Endodermal cell (in vitro differentiated cells): ENCODE data around the gene GEMIN5. TPM values are rescaled to one million over a fixed set of nuclear protein-coding genes. Genes with fewer than 3 reads are reported as not detected.
A peak's percentile ranks its signal among the peaks of the same experiment; 100 is the strongest.

Experiments
- DNase-seq: peaks from one replicate; pipeline ENCODE4 v3.0.0-alpha.2; 2017
- H3K27ac ChIP-seq: 2 replicates; pipeline ENCODE4 v1.5.1; 2013; ENCODE audit warnings: mild to moderate bottlenecking, low read depth, low read length, moderate library complexity
- H3K27me3 ChIP-seq: 2 replicates; pipeline ENCODE4 v1.6.1; 2013; ENCODE audit warnings: mild to moderate bottlenecking, low read length, moderate library complexity; ENCODE audit not compliant: insufficient read depth, control insufficient read depth, poor library complexity, severe bottlenecking
- H3K36me3 ChIP-seq: 2 replicates; pipeline ENCODE4 v1.7.0; 2013; ENCODE audit warnings: mild to moderate bottlenecking, low read length, moderate library complexity; ENCODE audit not compliant: control insufficient read depth, insufficient read depth
- H3K4me1 ChIP-seq: one replicate; pipeline ENCODE4 v1.7.0; 2013; ENCODE audit warnings: low read length; ENCODE audit not compliant: control insufficient read depth, insufficient read depth
- H3K4me3 ChIP-seq: 2 replicates; pipeline ENCODE4 v1.5.1; 2013; ENCODE audit warnings: mild to moderate bottlenecking, low read length, moderate library complexity
- H3K9ac ChIP-seq: 2 replicates; pipeline ENCODE4 v1.6.1; 2013; ENCODE audit warnings: mild to moderate bottlenecking, low read length, moderate library complexity; ENCODE audit not compliant: poor library complexity, severe bottlenecking; ENCODE audit errors: extremely low read depth
- H3K9me3 ChIP-seq: 2 replicates; pipeline ENCODE4 v1.6.1; 2013; ENCODE audit warnings: mild to moderate bottlenecking, low read length, moderate library complexity; ENCODE audit not compliant: control insufficient read depth
- H3K27ac Mint-ChIP-seq: 2 replicates; pipeline ENCODE4 v1.8.0; 2020; ENCODE audit warnings: mixed read lengths
- H3K27me3 Mint-ChIP-seq: 2 replicates; pipeline ENCODE4 v1.8.0; 2021; ENCODE audit warnings: mild to moderate bottlenecking, mixed read lengths; ENCODE audit not compliant: insufficient read depth
- H3K36me3 Mint-ChIP-seq: 2 replicates; pipeline ENCODE4 v1.8.0; 2020; ENCODE audit warnings: low read depth, mixed read lengths
- H3K4me1 Mint-ChIP-seq: 2 replicates; pipeline ENCODE4 v1.8.0; 2020; ENCODE audit warnings: mixed read lengths
- H3K4me3 Mint-ChIP-seq: 2 replicates; pipeline ENCODE4 v1.8.0; 2020; ENCODE audit warnings: mild to moderate bottlenecking, moderate library complexity, mixed read lengths
- H3K9me3 Mint-ChIP-seq: 2 replicates; pipeline ENCODE4 v1.8.0; 2020; ENCODE audit warnings: mild to moderate bottlenecking, mixed read lengths
- CTCF ChIP-seq: fragments of 200-600 bp; sonication (generic); conservative IDR thresholded peaks from 2 replicates; pipeline ENCODE4 v1.5.0; 2021; ENCODE audit warnings: antibody characterized with exemption, mild to moderate bottlenecking
- WGBS, 2 experiments: methylation state at CpG; one replicate each; pipeline versions ENCODE4 v1.1.5 to v1.1.7; 2013; ENCODE audit warnings: missing lambda C conversion rate in 2 of 2, mixed read lengths in 1 of 2; ENCODE audit not compliant: insufficient coverage in 1 of 2, insufficient read length in 1 of 2; 5-methylcytosine and 5-hydroxymethylcytosine counted together
- total RNA-seq, 2 donors: library from RNA; stranded (reverse); fragmentation: NEBNext Ultra II Directional in 1 of 2; extraction: Animal tissue kit (Norgen Biotek cat#: 25700) in 1 of 2; gene quantifications; 2 replicates in 1 of 2; 3 replicates in 1 of 2; pipeline ENCODE4 v1.2.1, GENCODE V29; 2021

GEMIN5 gene
- total RNA-seq, 2 donors from 2014 or later, result 25.6 to 26.4 TPM

- Mint-ChIP-seq H3K4me3 (no peak overlapping the region), H3K4me1 (peaks cover 22% of the 10 kb centered on the region), H3K27ac (peak overlapping the region; percentile 100), H3K9me3 (no peaks in the 10 kb centered on the region), H3K27me3 (no peaks in the 10 kb centered on the region), H3K36me3 (peaks cover 28% of the 10 kb centered on the region)
- H3K27ac ChIP-seq, result no peak overlapping the region
- H3K36me3 ChIP-seq, result peaks cover 26% of the 10 kb centered on the region
- no peaks in the 10 kb centered on the region for H3K9me3 ChIP-seq
- no peak for TF ChIP-seq CTCF
- peaks cover 4% of the 10 kb centered on the region for H3K4me1 ChIP-seq
- WGBS, 2 experiments, result 86 to 87% methylated on average over 2 to 4 of the region's 4 CpGs
- DNase-seq, result no peak
- peak overlapping the region; percentile 24 for H3K9ac ChIP-seq
- peak overlapping the region; percentile 95 for H3K4me3 ChIP-seq
- H3K27me3 ChIP-seq, result no peaks in the 10 kb centered on the region
These were observed 77.2 kb downstream of the GEMIN5 start for GRCh38 chr5:154860765-154861164.

DNA sequence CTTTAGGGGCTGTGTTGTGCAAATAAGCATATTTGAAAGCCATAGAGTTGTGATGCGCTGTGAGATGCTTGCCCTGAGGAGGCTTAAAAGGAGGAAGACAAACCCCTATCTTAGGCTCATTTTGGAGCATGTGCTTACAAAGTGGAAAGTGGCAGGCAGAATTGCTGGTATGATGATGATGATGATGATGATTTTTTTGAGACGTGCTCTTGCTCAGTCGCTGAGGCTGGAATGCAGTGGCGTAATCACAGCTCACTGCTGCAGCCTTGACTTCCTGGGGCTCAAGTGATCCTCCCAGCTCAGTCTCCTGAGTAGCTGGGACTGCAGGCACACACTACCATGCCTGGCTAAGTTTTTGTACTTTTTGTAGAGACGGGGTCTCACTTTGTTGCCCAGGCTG, 77.9 kb downstream of the GEMIN5 start:
- peaks cover 22% of the 10 kb centered on the region for H3K36me3 Mint-ChIP-seq
- H3K27ac Mint-ChIP-seq, result peak overlapping the region; percentile 100
- TF ChIP-seq CTCF, result no peak
- peaks cover 4% of the 10 kb centered on the region for H3K4me1 ChIP-seq
- H3K9me3 Mint-ChIP-seq, result no peaks in the 10 kb centered on the region
- peak overlapping the region; percentile 93 for H3K4me3 Mint-ChIP-seq
- H3K36me3 ChIP-seq, result peaks cover 20% of the 10 kb centered on the region
- peak; percentile 63 for DNase-seq
- H3K27me3 Mint-ChIP-seq, result no peaks in the 10 kb centered on the region
- 57 to 83% methylated on average over 3 to 5 of the region's 5 CpGs for WGBS, 2 experiments
- H3K4me3 ChIP-seq, result peak overlapping the region; percentile 95
- H3K4me1 Mint-ChIP-seq, result peaks cover 22% of the 10 kb centered on the region
- no peak overlapping the region for H3K27ac ChIP-seq
- no peaks in the 10 kb centered on the region for H3K27me3 ChIP-seq
- H3K9ac ChIP-seq, result peak overlapping the region; percentile 87
- no peaks in the 10 kb centered on the region for H3K9me3 ChIP-seq

- H3K27ac Mint-ChIP-seq, result peak overlapping the region; percentile 100
- H3K27me3 Mint-ChIP-seq, result no peaks in the 10 kb centered on the region
- H3K9me3 ChIP-seq, result no peaks in the 10 kb centered on the region
- peaks cover 11% of the 10 kb centered on the region for H3K36me3 ChIP-seq
- peak overlapping the region; percentile 95 for H3K4me3 ChIP-seq
- H3K27me3 ChIP-seq, result no peaks in the 10 kb centered on the region
- H3K4me1 Mint-ChIP-seq, result peaks cover 22% of the 10 kb centered on the region
- 13 to 19% methylated on average over 11 to 26 of the region's 26 CpGs for WGBS, 2 experiments
- H3K9ac ChIP-seq, result peak overlapping the region; percentile 87
- no peaks in the 10 kb centered on the region for H3K9me3 Mint-ChIP-seq
- peak overlapping the region; percentile 100 for H3K27ac ChIP-seq
- TF ChIP-seq CTCF, result no peak
- H3K4me1 ChIP-seq, result peaks cover 4% of the 10 kb centered on the region
- DNase-seq, result peak; percentile 54
- peak overlapping the region; percentile 93 for H3K4me3 Mint-ChIP-seq
- H3K36me3 Mint-ChIP-seq, result peaks cover 15% of the 10 kb centered on the region
These were observed 78.8 kb downstream of the GEMIN5 start for GRCh38 chr5:154858972-154859871.
